Upper lobe of left lung (tissue), 4 donors: ENCODE measurements around the gene DND1.

Experiments
- EP300 ChIP-seq, 4 donors: sonication (generic); formaldehyde crosslinking; IDR thresholded peaks; one replicate each; pipeline ENCODE4 v1.5.1; 2017; ENCODE audit warnings: antibody characterized with exemption in 4 of 4, control low read depth in 2 of 4
- POLR2A ChIP-seq, 4 donors: fragments of 450-650 bp; IDR thresholded peaks; one replicate each; pipeline ENCODE4 v1.5.1; 2016 to 2017; ENCODE audit warnings: antibody characterized with exemption in 4 of 4, mild to moderate bottlenecking in 2 of 4
- POLR2AphosphoS5 ChIP-seq, 2 donors: sonication (generic); formaldehyde crosslinking; IDR thresholded peaks; one replicate each; pipeline ENCODE4 v1.5.1; 2017; ENCODE audit warnings: antibody characterized with exemption in 2 of 2
- TF ChIP-seq, protein P1 (sequence below), 6 experiments: fragments of 450-650 bp in 4 of 6; fragments of 200-600 bp in 2 of 6; sonication (generic) in 2 of 6; IDR thresholded peaks; one replicate each; pipeline ENCODE4 v1.5.1; 2016 to 2019; ENCODE audit warnings: antibody characterized with exemption in 6 of 6

DNA sequence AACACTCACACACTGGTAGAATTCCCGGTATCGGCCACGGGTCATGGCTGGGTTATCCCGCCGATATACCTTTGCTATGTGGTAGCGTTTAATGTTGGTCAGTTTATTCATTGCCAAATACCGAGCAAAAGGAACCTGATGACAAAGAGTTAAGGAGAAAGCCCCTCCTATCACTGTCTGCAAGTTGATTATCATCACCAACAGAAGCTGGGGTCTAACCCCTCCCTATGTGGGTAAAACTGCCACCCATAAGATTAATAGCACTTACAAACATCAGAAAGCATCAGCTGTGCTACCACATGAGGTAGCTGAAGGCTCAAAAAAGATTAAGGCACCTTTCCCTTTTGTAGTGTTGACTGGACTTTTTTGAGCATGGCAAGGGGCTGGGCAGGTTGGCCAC, 5.6 kb upstream of the DND1 start:
- TF ChIP-seq, protein P1, sequence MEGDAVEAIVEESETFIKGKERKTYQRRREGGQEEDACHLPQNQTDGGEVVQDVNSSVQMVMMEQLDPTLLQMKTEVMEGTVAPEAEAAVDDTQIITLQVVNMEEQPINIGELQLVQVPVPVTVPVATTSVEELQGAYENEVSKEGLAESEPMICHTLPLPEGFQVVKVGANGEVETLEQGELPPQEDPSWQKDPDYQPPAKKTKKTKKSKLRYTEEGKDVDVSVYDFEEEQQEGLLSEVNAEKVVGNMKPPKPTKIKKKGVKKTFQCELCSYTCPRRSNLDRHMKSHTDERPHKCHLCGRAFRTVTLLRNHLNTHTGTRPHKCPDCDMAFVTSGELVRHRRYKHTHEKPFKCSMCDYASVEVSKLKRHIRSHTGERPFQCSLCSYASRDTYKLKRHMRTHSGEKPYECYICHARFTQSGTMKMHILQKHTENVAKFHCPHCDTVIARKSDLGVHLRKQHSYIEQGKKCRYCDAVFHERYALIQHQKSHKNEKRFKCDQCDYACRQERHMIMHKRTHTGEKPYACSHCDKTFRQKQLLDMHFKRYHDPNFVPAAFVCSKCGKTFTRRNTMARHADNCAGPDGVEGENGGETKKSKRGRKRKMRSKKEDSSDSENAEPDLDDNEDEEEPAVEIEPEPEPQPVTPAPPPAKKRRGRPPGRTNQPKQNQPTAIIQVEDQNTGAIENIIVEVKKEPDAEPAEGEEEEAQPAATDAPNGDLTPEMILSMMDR (IDR thresholded peaks at IDR 0.05) = no peak
- no peak for TF ChIP-seq POLR2A (IDR thresholded peaks at IDR 0.05)
- TF ChIP-seq POLR2AphosphoS5 (IDR thresholded peaks at IDR 0.05) = no peak
- TF ChIP-seq EP300 (IDR thresholded peaks at IDR 0.05) = no peak
